ENCODE results near the gene HIVEP3. TPM values are rescaled to one million over a fixed set of nuclear protein-coding genes. Genes with fewer than 3 reads are reported as not detected.

Gene HIVEP3
- total and polyA plus RNA-seq, 7 donors, result 0.70 to 3.4 (median 2.1) TPM

DNA sequence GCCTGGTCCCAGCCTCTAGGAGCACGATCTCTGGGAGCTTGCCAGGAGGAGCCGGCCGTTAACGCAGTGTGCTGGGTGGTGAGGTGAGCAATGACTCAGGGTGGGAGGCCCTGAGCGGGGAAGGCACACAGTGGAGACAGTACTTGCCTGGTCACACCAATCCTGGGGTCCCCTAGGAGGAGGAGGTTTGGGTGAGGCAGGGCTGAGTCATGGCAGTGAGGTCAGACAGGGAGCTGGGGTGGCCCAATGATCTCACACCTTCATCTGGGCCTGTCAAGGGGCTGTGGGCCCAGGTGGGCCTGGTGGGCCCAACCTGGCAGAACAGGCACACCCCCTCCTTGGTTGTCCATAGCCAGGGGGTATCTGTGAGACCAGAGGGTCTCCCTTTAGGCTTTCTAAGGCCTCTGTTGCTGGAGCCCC lies 425.6 kb downstream of the HIVEP3 start:
- H3K27me3 ChIP-seq (ENCODE audit: insufficient read depth in 3 of 3, low read length in 2 of 3), result no peaks in the 10 kb centered on the region
- H3K9me3 ChIP-seq, result no peaks in the 10 kb centered on the region
- no peak overlapping the region for H3K27ac ChIP-seq
- ATAC-seq (no peak), DNase-seq (peak; percentile 16 to 62)
- WGBS, 3 donors, result 90 to 100% (median 99%) methylated on average over 5 of the region's 5 CpGs
- TF ChIP-seq, protein P1, sequence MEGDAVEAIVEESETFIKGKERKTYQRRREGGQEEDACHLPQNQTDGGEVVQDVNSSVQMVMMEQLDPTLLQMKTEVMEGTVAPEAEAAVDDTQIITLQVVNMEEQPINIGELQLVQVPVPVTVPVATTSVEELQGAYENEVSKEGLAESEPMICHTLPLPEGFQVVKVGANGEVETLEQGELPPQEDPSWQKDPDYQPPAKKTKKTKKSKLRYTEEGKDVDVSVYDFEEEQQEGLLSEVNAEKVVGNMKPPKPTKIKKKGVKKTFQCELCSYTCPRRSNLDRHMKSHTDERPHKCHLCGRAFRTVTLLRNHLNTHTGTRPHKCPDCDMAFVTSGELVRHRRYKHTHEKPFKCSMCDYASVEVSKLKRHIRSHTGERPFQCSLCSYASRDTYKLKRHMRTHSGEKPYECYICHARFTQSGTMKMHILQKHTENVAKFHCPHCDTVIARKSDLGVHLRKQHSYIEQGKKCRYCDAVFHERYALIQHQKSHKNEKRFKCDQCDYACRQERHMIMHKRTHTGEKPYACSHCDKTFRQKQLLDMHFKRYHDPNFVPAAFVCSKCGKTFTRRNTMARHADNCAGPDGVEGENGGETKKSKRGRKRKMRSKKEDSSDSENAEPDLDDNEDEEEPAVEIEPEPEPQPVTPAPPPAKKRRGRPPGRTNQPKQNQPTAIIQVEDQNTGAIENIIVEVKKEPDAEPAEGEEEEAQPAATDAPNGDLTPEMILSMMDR (IDR thresholded peaks at IDR 0.05), result no peak
- H3K4me1 ChIP-seq, result peaks cover 18% of the 10 kb centered on the region
- intact Hi-C loops (cut with DNase I), result no loop called here
- H3K36me3 ChIP-seq (ENCODE audit: insufficient read depth in 1 of 2, low read depth in 1 of 2), result no peaks in the 10 kb centered on the region
- no peak overlapping the region for H3K4me3 ChIP-seq

DNA sequence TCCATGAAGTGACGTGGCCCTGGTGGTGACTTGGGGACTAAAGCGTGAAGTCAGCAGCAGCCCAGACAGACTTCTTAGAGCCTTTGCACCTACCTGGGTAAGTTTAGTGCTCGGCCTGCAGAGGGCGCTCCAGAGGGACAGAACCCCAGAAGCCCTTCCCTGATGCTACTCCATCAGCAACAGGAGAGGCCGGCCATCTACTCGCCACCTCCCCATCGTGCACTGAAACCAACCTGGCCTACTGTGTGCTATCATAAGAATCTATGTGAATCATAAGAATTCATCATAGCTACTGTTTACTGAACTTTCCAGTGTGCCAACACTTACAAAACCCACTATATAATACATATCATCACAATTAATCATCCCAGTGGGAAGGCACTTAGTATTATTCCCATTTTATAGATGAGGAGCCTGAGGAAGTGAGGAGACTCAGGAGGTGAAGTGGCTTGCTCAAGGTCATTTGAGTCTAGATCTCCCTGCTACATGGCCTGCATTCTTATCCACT lies 426.3 kb downstream of the HIVEP3 start:
- TF ChIP-seq, protein P1 (IDR thresholded peaks at IDR 0.05), result no peak
- Histone ChIP-seq H3K4me1 (peaks cover 16% of the 10 kb centered on the region), H3K27me3 (ENCODE audit: insufficient read depth in 3 of 3, low read length in 2 of 3) (no peaks in the 10 kb centered on the region), H3K4me3 (no peak overlapping the region), H3K36me3 (ENCODE audit: insufficient read depth in 1 of 2, low read depth in 1 of 2) (no peaks in the 10 kb centered on the region), H3K9me3 (no peaks in the 10 kb centered on the region), H3K27ac (no peak overlapping the region)
- intact Hi-C loops (cut with DNase I), result no loop called here
- DNase-seq, result peak in 1 of 2 donors; percentile 60
- ATAC-seq, result no peak
- 77 to 85% (median 79%) methylated on average over 7 of the region's 7 CpGs for WGBS, 3 donors

DNA sequence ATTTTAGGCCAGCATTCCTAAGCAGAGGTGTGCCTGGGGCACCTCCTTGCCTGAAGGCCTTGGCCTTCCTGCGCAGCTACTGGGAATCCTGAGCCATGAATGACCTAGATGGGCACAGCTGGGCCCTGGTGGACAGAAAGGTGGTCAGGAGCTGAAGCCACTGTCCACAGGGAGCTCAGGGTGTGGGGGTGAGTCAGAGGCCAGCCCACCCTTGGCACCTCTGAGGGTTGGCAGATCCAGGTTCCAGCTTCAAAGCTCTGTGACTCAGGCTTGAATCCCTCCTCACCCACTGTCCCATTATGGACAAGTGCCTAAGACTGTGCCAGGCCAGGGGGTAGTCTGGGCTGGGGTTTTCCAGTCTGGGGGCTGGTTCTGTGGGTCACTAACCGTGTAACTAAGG lies 427.8 kb downstream of the HIVEP3 start:
- H3K36me3 ChIP-seq (ENCODE audit: insufficient read depth in 1 of 2, low read depth in 1 of 2), result no peaks in the 10 kb centered on the region
- H3K4me1 ChIP-seq, result peaks cover 12% of the 10 kb centered on the region
- no peak for ATAC-seq
- intact Hi-C loops (cut with DNase I), result no loop called here
- H3K9me3 ChIP-seq, result no peaks in the 10 kb centered on the region
- TF ChIP-seq, protein P1 (IDR thresholded peaks at IDR 0.05), result no peak
- no peak overlapping the region for H3K27ac ChIP-seq
- H3K27me3 ChIP-seq (ENCODE audit: insufficient read depth in 3 of 3, low read length in 2 of 3), result no peaks in the 10 kb centered on the region
- 86 to 96% (median 89%) methylated on average over 2 of the region's 2 CpGs for WGBS, 3 donors
- peak in 1 of 2 donors; percentile 13 for DNase-seq
- no peak overlapping the region for H3K4me3 ChIP-seq

DNA sequence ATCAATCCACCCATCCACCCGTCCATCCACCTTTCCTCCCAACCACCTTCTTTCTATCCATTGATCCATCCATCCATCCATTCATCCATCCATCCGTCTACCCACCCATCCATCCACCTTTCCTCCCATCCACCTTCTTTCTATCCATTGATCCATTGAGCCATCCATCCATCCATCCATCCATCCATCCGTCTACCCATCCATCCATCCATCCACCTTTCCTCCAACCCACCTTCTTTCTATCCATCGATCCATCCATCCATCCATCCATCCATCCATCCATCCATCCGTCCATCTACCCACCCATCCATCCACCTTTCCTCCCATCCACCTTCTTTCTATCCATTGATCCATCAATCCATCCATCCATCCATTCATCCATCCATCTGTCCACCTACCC lies 429.2 kb downstream of the HIVEP3 start:
- H3K27me3 ChIP-seq (ENCODE audit: insufficient read depth in 3 of 3, low read length in 2 of 3), result no peaks in the 10 kb centered on the region
- no peaks in the 10 kb centered on the region for H3K36me3 ChIP-seq (ENCODE audit: insufficient read depth in 1 of 2, low read depth in 1 of 2)
- DNase-seq (no peak), ATAC-seq (no peak)
- H3K4me3 ChIP-seq, result no peak overlapping the region
- TF ChIP-seq, protein P1 (IDR thresholded peaks at IDR 0.05), result no peak
- no peak overlapping the region for H3K27ac ChIP-seq
- no peaks in the 10 kb centered on the region for H3K9me3 ChIP-seq
- H3K4me1 ChIP-seq, result peaks cover 20% of the 10 kb centered on the region
- 93 to 97% (median 95%) methylated on average over 5 of the region's 5 CpGs for WGBS, 3 donors
- intact Hi-C loops (cut with DNase I), result no loop called here
